ENCODE results near the gene ARX. TPM values are rescaled to one million over a fixed set of nuclear protein-coding genes. Genes with fewer than 3 reads are reported as not detected.

Gene ARX
- total RNA-seq, 1 donor from 2014 or later = not detected

DNA sequence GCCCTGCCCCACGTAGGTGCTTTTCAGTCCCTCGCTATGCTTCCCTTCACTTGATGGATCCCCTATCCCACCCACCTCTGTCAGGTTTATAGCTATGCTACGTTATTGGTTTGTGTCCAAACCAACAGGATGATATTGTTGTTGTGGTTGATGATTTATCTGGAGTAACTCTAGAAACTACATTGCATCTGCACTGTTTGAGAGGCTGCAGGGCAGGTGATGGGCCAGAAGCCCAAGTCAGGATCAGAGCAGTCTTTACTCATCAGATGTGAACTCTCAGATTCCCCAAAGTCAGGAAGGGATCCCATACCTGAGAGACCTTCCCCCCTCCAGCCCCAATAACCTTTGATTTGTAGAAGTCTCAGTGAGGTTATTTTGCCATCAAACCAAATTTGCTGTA lies 34.7 kb downstream of the ARX start:
- H3K36me3 ChIP-seq (ENCODE audit: control insufficient read depth, insufficient read depth, low read length) = no peaks in the 10 kb centered on the region
- no peak for FAIRE-seq
- no peaks in the 10 kb centered on the region for H3K27me3 ChIP-seq (ENCODE audit: control insufficient read depth, insufficient read depth, low read length)
- H3K4me3 ChIP-seq (ENCODE audit: low read depth, low read length) = no peak overlapping the region
- TF ChIP-seq, protein P1, sequence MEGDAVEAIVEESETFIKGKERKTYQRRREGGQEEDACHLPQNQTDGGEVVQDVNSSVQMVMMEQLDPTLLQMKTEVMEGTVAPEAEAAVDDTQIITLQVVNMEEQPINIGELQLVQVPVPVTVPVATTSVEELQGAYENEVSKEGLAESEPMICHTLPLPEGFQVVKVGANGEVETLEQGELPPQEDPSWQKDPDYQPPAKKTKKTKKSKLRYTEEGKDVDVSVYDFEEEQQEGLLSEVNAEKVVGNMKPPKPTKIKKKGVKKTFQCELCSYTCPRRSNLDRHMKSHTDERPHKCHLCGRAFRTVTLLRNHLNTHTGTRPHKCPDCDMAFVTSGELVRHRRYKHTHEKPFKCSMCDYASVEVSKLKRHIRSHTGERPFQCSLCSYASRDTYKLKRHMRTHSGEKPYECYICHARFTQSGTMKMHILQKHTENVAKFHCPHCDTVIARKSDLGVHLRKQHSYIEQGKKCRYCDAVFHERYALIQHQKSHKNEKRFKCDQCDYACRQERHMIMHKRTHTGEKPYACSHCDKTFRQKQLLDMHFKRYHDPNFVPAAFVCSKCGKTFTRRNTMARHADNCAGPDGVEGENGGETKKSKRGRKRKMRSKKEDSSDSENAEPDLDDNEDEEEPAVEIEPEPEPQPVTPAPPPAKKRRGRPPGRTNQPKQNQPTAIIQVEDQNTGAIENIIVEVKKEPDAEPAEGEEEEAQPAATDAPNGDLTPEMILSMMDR (IDR thresholded peaks at IDR 0.05; ENCODE audit: insufficient read depth, low read length, severe bottlenecking) = no peak
- no peak for DNase-seq (ENCODE audit: low read depth)

GRCh38 chrX:24979081-24979480 lies 36.7 kb downstream of the ARX start:
- TF ChIP-seq, protein P1 (IDR thresholded peaks at IDR 0.05; ENCODE audit: insufficient read depth, low read length, severe bottlenecking) = no peak
- no peak for DNase-seq (ENCODE audit: low read depth)
- FAIRE-seq = no peak
- Histone ChIP-seq H3K4me3 (ENCODE audit: low read depth, low read length) (no peak overlapping the region), H3K36me3 (ENCODE audit: control insufficient read depth, insufficient read depth, low read length) (no peaks in the 10 kb centered on the region), H3K27me3 (ENCODE audit: control insufficient read depth, insufficient read depth, low read length) (no peaks in the 10 kb centered on the region)

DNA sequence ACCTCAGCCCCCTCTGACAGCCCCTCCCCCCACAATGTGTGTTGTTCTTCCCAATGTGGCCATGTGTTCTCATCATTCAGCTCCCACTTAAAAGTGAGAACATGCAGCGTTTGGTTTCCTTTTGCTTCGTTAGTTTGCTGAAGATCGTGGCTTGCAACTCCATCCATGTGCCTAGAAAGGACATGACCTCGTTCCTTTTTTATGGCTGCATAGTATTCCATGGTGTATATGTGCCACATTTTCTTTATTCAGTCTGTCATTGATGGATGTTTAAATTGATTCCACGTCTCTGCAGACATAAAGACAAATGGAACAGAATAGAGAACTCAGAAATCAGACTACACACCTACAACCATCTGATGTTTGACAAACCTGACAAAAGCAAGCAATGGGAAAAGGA lies 46.0 kb downstream of the ARX start:
- Histone ChIP-seq H3K27me3 (ENCODE audit: control insufficient read depth, insufficient read depth, low read length) (no peaks in the 10 kb centered on the region), H3K36me3 (ENCODE audit: control insufficient read depth, insufficient read depth, low read length) (no peaks in the 10 kb centered on the region), H3K4me3 (ENCODE audit: low read depth, low read length) (no peak overlapping the region)
- FAIRE-seq = no peak
- TF ChIP-seq, protein P1 (IDR thresholded peaks at IDR 0.05; ENCODE audit: insufficient read depth, low read length, severe bottlenecking) = no peak
- DNase-seq (ENCODE audit: low read depth) = no peak

DNA sequence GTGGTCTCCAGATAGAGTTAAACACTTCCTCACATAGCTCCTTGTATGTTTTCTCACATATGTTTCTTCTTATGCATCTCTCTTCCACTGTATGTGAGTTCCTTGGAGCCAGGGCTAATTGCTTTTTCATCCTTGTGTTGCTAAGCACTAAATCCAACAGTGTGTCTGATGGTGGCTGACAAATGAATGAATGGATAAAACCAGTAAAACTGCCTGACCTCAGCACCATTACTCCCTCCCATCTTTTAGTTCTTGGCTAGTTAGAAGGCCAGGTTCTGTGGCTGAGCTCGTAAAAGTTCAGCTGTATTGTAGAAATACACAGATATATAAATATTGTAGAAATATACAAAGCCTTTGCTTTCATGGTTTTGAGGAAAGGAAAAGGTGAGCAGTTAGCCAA lies 50.4 kb downstream of the ARX start:
- no peak overlapping the region for H3K4me3 ChIP-seq (ENCODE audit: low read depth, low read length)
- TF ChIP-seq, protein P1 (IDR thresholded peaks at IDR 0.05; ENCODE audit: insufficient read depth, low read length, severe bottlenecking) = no peak
- H3K36me3 ChIP-seq (ENCODE audit: control insufficient read depth, insufficient read depth, low read length) = no peaks in the 10 kb centered on the region
- DNase-seq (ENCODE audit: low read depth) = no peak
- no peaks in the 10 kb centered on the region for H3K27me3 ChIP-seq (ENCODE audit: control insufficient read depth, insufficient read depth, low read length)
- no peak for FAIRE-seq

- H3K4me3 ChIP-seq (ENCODE audit: low read depth, low read length) = no peak overlapping the region
- TF ChIP-seq, protein P1 (IDR thresholded peaks at IDR 0.05; ENCODE audit: insufficient read depth, low read length, severe bottlenecking) = no peak
- no peaks in the 10 kb centered on the region for H3K36me3 ChIP-seq (ENCODE audit: control insufficient read depth, insufficient read depth, low read length)
- FAIRE-seq (no peak), DNase-seq (ENCODE audit: low read depth) (peak; percentile 52)
- H3K27me3 ChIP-seq (ENCODE audit: control insufficient read depth, insufficient read depth, low read length) = no peaks in the 10 kb centered on the region
Measured at GRCh38 chrX:24963823-24964222, 51.9 kb downstream of the ARX start.

- FAIRE-seq (no peak), DNase-seq (ENCODE audit: low read depth) (no peak)
- TF ChIP-seq, protein P1 (IDR thresholded peaks at IDR 0.05; ENCODE audit: insufficient read depth, low read length, severe bottlenecking) = no peak
- Histone ChIP-seq H3K27me3 (ENCODE audit: control insufficient read depth, insufficient read depth, low read length) (no peaks in the 10 kb centered on the region), H3K4me3 (ENCODE audit: low read depth, low read length) (no peak overlapping the region), H3K36me3 (ENCODE audit: control insufficient read depth, insufficient read depth, low read length) (no peaks in the 10 kb centered on the region)
Measured at GRCh38 chrX:24961809-24962208, 54.0 kb downstream of the ARX start.

Data from bronchial epithelial cell (primary cell).